ENCODE results near the gene RND2. TPM values are rescaled to one million over a fixed set of nuclear protein-coding genes. Genes with fewer than 3 reads are reported as not detected.

RND2 gene
- total and polyA plus RNA-seq, 9 of the 15 experiments (the other 6 are each of a cell fraction or from before 2014, with no cell fraction given), result 0.15 to 1.9 (median 0.98) TPM

- ChIA-PET CTCF (ENCODE audit: low intra/inter-chr PET ratio) (no interaction called here), POLR2A (interaction anchor here (0.9 to 1.4 kb wide), 3 partner anchors 9 to 288 kb away, joined by 3 to 5 read pairs (median 4); no protein-coding TSS in a partner anchor)
- Histone ChIP-seq H3K79me2 (ENCODE audit: control insufficient read depth, insufficient read depth, low read length) (no peaks in the 10 kb centered on the region), H3K4me1 (replicated peaks in 1 of 2; ENCODE audit: control insufficient read depth in 2 of 2, insufficient read depth in 2 of 2, low read length in 2 of 2) (peaks cover 3 to 34% of the 10 kb centered on the region in 2 experiments), H3K4me2 (ENCODE audit: insufficient read depth, low read length) (no peak overlapping the region), H3K4me3 (no peak overlapping the region), H2AFZ (ENCODE audit: low read depth, low read length) (no peak overlapping the region), H3K27me3 (ENCODE audit: control insufficient read depth in 2 of 2, insufficient read depth in 2 of 2, low read length in 2 of 2) (no peaks in the 10 kb centered on the region), H3K9me1 (ENCODE audit: control insufficient read depth, insufficient read depth, low read length) (no peaks in the 10 kb centered on the region), H3K9me3 (replicated peaks; ENCODE audit: control insufficient read depth, insufficient read depth, low read depth, low read length) (no peaks in the 10 kb centered on the region), H3K36me3 (ENCODE audit: control insufficient read depth, insufficient read depth, low read length) (no peaks in the 10 kb centered on the region), H3K9ac (ENCODE audit: insufficient read depth in 1 of 2, low read depth in 2 of 2, low read length in 2 of 2) (peak overlapping the region in 1 of 2 experiments; percentile 75; a peak in 1 of 4 replicates), H4K20me1 (replicated peaks; ENCODE audit: control insufficient read depth, insufficient read depth, low read length) (no peaks in the 10 kb centered on the region), H3K27ac (ENCODE audit: extremely low read depth, low read depth, low read length) (no peak overlapping the region)
- TF ChIP-seq CBX3 (IDR thresholded peaks at IDR 0.05; ENCODE audit: borderline replicate concordance in 1 of 2, low read length in 2 of 2) (no peak), MLX (CRISPR knock-in tag; conservative IDR thresholded peaks at IDR 0.05) (no peak), TSC22D4 (tag; IDR thresholded peaks at IDR 0.05) (no peak), CBFA2T3 (IDR thresholded peaks at IDR 0.05) (no peak), CBX8 (IDR thresholded peaks at IDR 0.05; ENCODE audit: borderline replicate concordance, extremely low read depth, low read depth, low read length, poor library complexity, severe bottlenecking) (no peak), FOXJ2 (tag; IDR thresholded peaks at IDR 0.05) (no peak), LEF1 (IDR thresholded peaks at IDR 0.05) (no peak)
- ATAC-seq (no peak), DNase-seq (ENCODE audit: extremely low read depth in 1 of 4, low spot score in 3 of 4) (no peak), FAIRE-seq (no peak)
- no TSS peak for BruUV-seq (replicated peaks)
- in situ Hi-C loops (cut with MboI), result no loop called here
- 58% methylated on average over 17 of the region's 17 CpGs for WGBS (ENCODE audit: insufficient coverage, low coverage, missing lambda C conversion rate)
- intact Hi-C loops (cut with micrococcal nuclease), result no loop called here
These were observed 3.3 kb downstream of the RND2 start for GRCh38 chr17:43028221-43028861.

Measured in K562 (cell line).